ENCODE results near the gene SYNGR4. TPM values are rescaled to one million over a fixed set of nuclear protein-coding genes. Genes with fewer than 3 reads are reported as not detected.

The SYNGR4 gene
- total RNA-seq, 2 donors from 2014 or later = not detected

- DNase-seq (peak; percentile 87 to 94 (median 90)), ATAC-seq (peak; percentile 78)
- Mint-ChIP-seq H3K4me3 (peak overlapping the region; percentile 100), H3K4me1 (peaks cover 48% of the 10 kb centered on the region), H3K27ac (peak overlapping the region; percentile 100), H3K36me3 (ENCODE audit: low read depth) (peaks cover 6% of the 10 kb centered on the region), H3K27me3 (no peaks in the 10 kb centered on the region)
- H3K9me3 ChIP-seq (ENCODE audit: control insufficient read depth, low read length, poor library complexity, severe bottlenecking) = no peaks in the 10 kb centered on the region
Measured at GRCh38 chr19:48332662-48333466, 31.3 kb upstream of the SYNGR4 start.

GRCh38 chr19:48333467-48334384 lies 30.4 kb upstream of the SYNGR4 start:
- H3K4me1 Mint-ChIP-seq = peaks cover 48% of the 10 kb centered on the region
- H3K36me3 Mint-ChIP-seq (ENCODE audit: low read depth) = peaks cover 6% of the 10 kb centered on the region
- DNase-seq (peak; percentile 89 to 94 (median 92)), ATAC-seq (peak; percentile 64)
- H3K9me3 ChIP-seq (ENCODE audit: control insufficient read depth, low read length, poor library complexity, severe bottlenecking) = no peaks in the 10 kb centered on the region
- peak overlapping the region; percentile 100 for H3K27ac Mint-ChIP-seq
- H3K27me3 Mint-ChIP-seq = no peaks in the 10 kb centered on the region
- H3K4me3 Mint-ChIP-seq = peak overlapping the region; percentile 100

GRCh38 chr19:48338253-48338755 lies 25.9 kb upstream of the SYNGR4 start:
- Mint-ChIP-seq H3K36me3 (ENCODE audit: low read depth) (peaks cover under 1% of the 10 kb centered on the region), H3K4me3 (no peak overlapping the region), H3K27me3 (no peaks in the 10 kb centered on the region), H3K4me1 (peaks cover 16% of the 10 kb centered on the region), H3K27ac (peak overlapping the region; percentile 21)
- ATAC-seq (no peak), DNase-seq (no peak)
- no peaks in the 10 kb centered on the region for H3K9me3 ChIP-seq (ENCODE audit: control insufficient read depth, low read length, poor library complexity, severe bottlenecking)

- Mint-ChIP-seq H3K27ac (peak overlapping the region; percentile 21), H3K36me3 (ENCODE audit: low read depth) (no peaks in the 10 kb centered on the region), H3K4me1 (peaks cover 12% of the 10 kb centered on the region), H3K27me3 (no peaks in the 10 kb centered on the region), H3K4me3 (no peak overlapping the region)
- no peaks in the 10 kb centered on the region for H3K9me3 ChIP-seq (ENCODE audit: control insufficient read depth, low read length, poor library complexity, severe bottlenecking)
- DNase-seq (no peak), ATAC-seq (no peak)
Measured at GRCh38 chr19:48338802-48339503, 25.2 kb upstream of the SYNGR4 start.

GRCh38 chr19:48340995-48341394 lies 23.2 kb upstream of the SYNGR4 start:
- ATAC-seq (no peak), DNase-seq (no peak)
- no peak overlapping the region for H3K27ac Mint-ChIP-seq

GRCh38 chr19:48341515-48342413 lies 22.4 kb upstream of the SYNGR4 start:
- DNase-seq (no peak), ATAC-seq (no peak)
- H3K9me3 ChIP-seq (ENCODE audit: control insufficient read depth, low read length, poor library complexity, severe bottlenecking) = no peaks in the 10 kb centered on the region
- Mint-ChIP-seq H3K4me3 (no peak overlapping the region), H3K27me3 (no peaks in the 10 kb centered on the region), H3K27ac (no peak overlapping the region), H3K36me3 (ENCODE audit: low read depth) (no peaks in the 10 kb centered on the region), H3K4me1 (peaks cover 3% of the 10 kb centered on the region)

More at GRCh38 chr19:48340995-48341394, 23.2 kb upstream of the SYNGR4 start:
- Mint-ChIP-seq H3K4me3 (no peak overlapping the region), H3K4me1 (peaks cover 3% of the 10 kb centered on the region), H3K27me3 (no peaks in the 10 kb centered on the region), H3K36me3 (ENCODE audit: low read depth) (no peaks in the 10 kb centered on the region)
- no peaks in the 10 kb centered on the region for H3K9me3 ChIP-seq (ENCODE audit: control insufficient read depth, low read length, poor library complexity, severe bottlenecking)

GRCh38 chr19:48342414-48342738 lies 21.8 kb upstream of the SYNGR4 start:
- Mint-ChIP-seq H3K27ac (no peak overlapping the region), H3K36me3 (ENCODE audit: low read depth) (no peaks in the 10 kb centered on the region), H3K27me3 (no peaks in the 10 kb centered on the region), H3K4me3 (no peak overlapping the region), H3K4me1 (peaks cover 3% of the 10 kb centered on the region)
- ATAC-seq (no peak), DNase-seq (no peak)
- no peaks in the 10 kb centered on the region for H3K9me3 ChIP-seq (ENCODE audit: control insufficient read depth, low read length, poor library complexity, severe bottlenecking)

GRCh38 chr19:48342841-48343540 lies 21.2 kb upstream of the SYNGR4 start:
- Mint-ChIP-seq H3K27ac (no peak overlapping the region), H3K36me3 (ENCODE audit: low read depth) (no peaks in the 10 kb centered on the region), H3K4me3 (no peak overlapping the region), H3K27me3 (no peaks in the 10 kb centered on the region), H3K4me1 (peaks cover 1% of the 10 kb centered on the region)
- H3K9me3 ChIP-seq (ENCODE audit: control insufficient read depth, low read length, poor library complexity, severe bottlenecking) = no peaks in the 10 kb centered on the region
- DNase-seq (no peak), ATAC-seq (no peak)

GRCh38 chr19:48344892-48345291 lies 19.3 kb upstream of the SYNGR4 start:
- Mint-ChIP-seq H3K4me1 (peaks cover 3% of the 10 kb centered on the region), H3K4me3 (no peak overlapping the region), H3K27me3 (no peaks in the 10 kb centered on the region), H3K36me3 (ENCODE audit: low read depth) (peaks cover 2% of the 10 kb centered on the region), H3K27ac (no peak overlapping the region)
- ATAC-seq (no peak), DNase-seq (no peak)
- H3K9me3 ChIP-seq (ENCODE audit: control insufficient read depth, low read length, poor library complexity, severe bottlenecking) = no peaks in the 10 kb centered on the region

- Mint-ChIP-seq H3K27ac (no peak overlapping the region), H3K36me3 (ENCODE audit: low read depth) (peaks cover 2% of the 10 kb centered on the region), H3K27me3 (no peaks in the 10 kb centered on the region), H3K4me3 (no peak overlapping the region), H3K4me1 (peaks cover 6% of the 10 kb centered on the region)
- no peaks in the 10 kb centered on the region for H3K9me3 ChIP-seq (ENCODE audit: control insufficient read depth, low read length, poor library complexity, severe bottlenecking)
- DNase-seq (no peak), ATAC-seq (no peak)
Measured at GRCh38 chr19:48346191-48346590, 18.0 kb upstream of the SYNGR4 start.

GRCh38 chr19:48348045-48348444 lies 16.1 kb upstream of the SYNGR4 start:
- Mint-ChIP-seq H3K4me3 (no peak overlapping the region), H3K36me3 (ENCODE audit: low read depth) (peaks cover 2% of the 10 kb centered on the region), H3K27ac (no peak overlapping the region), H3K4me1 (peaks cover 10% of the 10 kb centered on the region), H3K27me3 (no peaks in the 10 kb centered on the region)
- H3K9me3 ChIP-seq (ENCODE audit: control insufficient read depth, low read length, poor library complexity, severe bottlenecking) = no peaks in the 10 kb centered on the region
- ATAC-seq = no peak
- DNase-seq = no peak

- H3K4me3 Mint-ChIP-seq = no peak overlapping the region
- H3K4me1 Mint-ChIP-seq = peaks cover 10% of the 10 kb centered on the region
- peaks cover 2% of the 10 kb centered on the region for H3K36me3 Mint-ChIP-seq (ENCODE audit: low read depth)
- H3K27me3 Mint-ChIP-seq = no peaks in the 10 kb centered on the region
- ATAC-seq = no peak
- H3K27ac Mint-ChIP-seq = no peak overlapping the region
- H3K9me3 ChIP-seq (ENCODE audit: control insufficient read depth, low read length, poor library complexity, severe bottlenecking) = no peaks in the 10 kb centered on the region
- DNase-seq = no peak
Measured at GRCh38 chr19:48348737-48349136, 15.4 kb upstream of the SYNGR4 start.

Data from T-helper 17 cell (primary cell).